Effector CD8-positive, alpha-beta T cell (primary cell): Measurements from ENCODE around the gene CPSF2.
"Not testable (repeated sequence)": the region's sequence is repeated elsewhere in the genome, so short reads cannot be mapped to it uniquely, and the experiment has no call there.

ENCODE experiments used
- DNase-seq: peaks from one replicate; lab custom pipeline; 2025; lab: John Stamatoyannopoulos, UW

Gene CPSF2

DNA sequence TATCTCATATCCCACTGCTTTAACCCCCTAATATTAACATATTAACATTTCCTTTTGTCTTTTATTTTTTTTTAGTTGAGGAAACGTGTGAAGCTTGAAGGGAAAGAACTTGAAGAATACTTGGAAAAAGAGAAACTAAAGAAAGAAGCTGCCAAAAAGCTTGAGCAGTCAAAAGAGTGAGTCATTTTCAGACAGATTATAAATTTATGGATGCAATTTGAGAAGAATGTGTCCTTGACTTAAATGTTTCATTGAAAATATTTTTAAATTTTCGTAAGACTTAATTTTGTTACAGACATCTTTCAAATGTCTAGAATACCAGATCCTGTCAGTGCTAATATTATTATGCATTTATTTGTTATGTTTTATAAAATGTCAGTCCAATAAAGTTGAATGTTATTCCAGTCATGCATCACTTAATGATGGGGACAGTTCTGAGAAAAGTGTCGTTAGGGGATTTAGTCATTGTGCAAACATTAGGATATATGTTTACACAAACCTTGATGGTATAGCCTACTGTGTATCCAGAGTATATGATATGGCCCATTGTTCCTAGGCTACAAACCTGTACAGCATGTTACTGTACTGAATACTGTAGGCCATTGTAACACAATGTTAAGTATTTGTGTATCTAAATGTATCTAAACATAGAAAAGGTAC, 32.6 kb downstream of the CPSF2 start:
- DNase-seq, result no peak

GRCh38 chr14:92160619-92161018, 38.9 kb downstream of the CPSF2 start:
- no peak for DNase-seq

- DNase-seq, result no peak
Measured at GRCh38 chr14:92161521-92161920, 39.8 kb downstream of the CPSF2 start.

DNA sequence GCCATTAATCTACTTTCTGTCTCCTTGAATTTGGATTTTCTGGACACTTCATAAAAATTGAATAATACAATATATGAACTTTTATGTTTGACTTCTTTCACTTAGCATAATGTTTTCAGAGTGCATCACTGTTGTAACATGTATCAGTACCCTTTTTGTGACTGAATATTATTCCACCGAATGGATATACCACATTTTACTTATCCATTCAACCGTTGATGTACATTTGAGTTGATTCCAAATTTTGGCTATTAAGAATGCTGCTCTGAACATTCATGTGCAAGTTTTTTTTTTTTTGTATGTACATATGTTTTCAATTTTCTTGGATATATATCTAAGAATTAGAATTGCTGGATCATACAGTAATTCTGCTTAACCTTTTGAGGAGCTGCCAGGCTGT, 43.2 kb downstream of the CPSF2 start:
- no peak for DNase-seq

DNA sequence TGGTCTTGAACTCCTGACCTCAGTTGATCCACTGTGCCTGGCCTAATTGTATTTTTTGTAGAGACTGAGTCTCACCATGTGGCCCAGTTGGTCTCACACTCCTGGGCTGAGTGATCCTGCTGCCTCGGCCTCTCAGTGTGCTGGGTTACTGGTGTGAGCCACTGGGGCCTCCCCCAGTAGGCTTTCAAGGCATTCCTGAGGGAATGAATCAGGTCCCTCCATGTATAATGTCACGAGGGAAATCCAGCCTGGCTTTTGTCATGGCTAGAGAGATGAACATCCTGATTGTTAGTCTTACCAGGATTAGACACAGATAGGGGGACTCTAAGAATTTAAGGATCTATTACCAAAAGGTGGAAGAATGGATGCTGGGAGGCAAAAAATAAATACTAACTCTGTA, 51.9 kb downstream of the CPSF2 start:
- DNase-seq, result no peak

- no peak for DNase-seq
Measured at GRCh38 chr14:92175811-92176210, 54.0 kb downstream of the CPSF2 start.

DNA sequence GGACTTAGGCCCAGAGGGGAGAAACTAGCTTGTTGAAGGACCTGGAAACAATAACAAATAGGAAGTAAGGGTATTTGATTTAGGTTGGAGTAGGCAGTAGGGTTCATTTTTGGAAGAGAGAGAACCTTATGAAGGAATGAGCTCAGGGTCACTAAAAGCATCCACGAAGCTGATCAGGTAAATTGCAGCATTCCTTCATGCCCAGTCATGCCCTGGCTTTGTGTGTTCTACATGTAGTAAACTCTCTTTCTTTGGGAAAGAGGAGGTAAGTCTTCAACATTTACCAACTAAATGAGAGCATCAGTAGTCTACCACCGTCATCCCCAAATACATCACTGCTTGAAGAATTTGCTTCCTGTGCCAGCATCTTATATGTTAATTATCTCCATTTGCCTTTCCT, 54.7 kb downstream of the CPSF2 start:
- no peak for DNase-seq

GRCh38 chr14:92179178-92179577, 57.4 kb downstream of the CPSF2 start:
- DNase-seq, result not testable (repeated sequence)

DNA sequence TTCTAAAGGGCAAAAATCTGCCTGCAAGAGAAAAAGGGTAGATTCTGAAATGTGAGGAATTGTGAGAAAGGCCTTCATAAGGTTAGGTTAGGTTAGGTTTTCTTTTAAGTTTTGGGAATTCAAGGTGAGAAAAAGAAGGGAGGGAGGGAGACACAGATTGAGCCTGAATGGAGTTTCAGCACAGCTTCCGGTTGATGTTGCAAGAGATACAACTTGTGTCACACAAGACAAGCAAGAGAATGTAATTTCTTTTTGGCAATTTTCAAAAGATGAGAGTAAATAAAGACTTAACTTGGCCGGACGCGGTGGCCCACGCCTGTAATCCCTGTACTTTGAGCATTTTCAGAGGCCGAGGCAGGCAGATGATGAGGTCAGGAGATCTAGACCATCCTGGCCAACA, 63.8 kb downstream of the CPSF2 start:
- no peak for DNase-seq

DNA sequence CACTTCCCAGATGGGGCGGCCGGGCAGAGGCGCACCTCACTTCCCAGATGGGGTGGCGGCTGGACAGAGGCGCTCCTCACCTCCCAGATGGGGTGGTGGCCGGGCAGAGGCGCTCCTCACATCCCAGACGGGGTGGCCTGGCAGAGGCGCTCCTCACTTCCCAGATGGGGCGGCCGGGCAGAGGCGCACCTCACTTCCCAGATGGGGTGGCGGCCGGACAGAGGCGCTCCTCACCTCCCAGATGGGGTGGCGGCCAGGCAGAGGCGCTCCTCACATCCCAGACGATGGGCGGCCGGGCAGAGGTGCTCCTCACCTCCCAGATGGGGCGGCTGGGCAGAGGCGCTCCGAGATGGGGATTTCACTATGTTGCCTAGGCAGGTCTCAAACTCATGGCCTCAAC, 65.8 kb downstream of the CPSF2 start:
- DNase-seq, result not testable (repeated sequence)

- no peak for DNase-seq
Measured at GRCh38 chr14:92190768-92191167, 69.0 kb downstream of the CPSF2 start.

DNA sequence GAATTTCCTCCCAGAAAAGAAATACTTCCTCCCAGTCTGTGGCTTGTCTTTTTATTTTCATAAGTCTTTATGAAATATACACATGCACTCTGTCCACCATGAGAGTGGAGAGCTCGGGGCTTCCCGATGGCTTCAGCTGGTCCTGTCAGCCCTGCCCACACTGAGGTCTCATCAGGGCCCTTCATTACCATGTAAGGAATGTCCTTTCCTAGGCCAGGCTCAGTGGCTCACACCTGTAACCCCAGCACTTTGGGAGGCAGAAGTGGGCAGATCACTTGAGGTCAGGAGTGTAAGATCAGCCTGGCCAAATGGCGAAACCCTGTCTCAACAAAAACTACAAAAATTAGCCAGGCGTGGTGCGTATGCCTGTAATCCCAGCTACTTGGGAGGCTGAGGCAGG, 77.0 kb downstream of the CPSF2 start:
- DNase-seq, result no peak

DNA sequence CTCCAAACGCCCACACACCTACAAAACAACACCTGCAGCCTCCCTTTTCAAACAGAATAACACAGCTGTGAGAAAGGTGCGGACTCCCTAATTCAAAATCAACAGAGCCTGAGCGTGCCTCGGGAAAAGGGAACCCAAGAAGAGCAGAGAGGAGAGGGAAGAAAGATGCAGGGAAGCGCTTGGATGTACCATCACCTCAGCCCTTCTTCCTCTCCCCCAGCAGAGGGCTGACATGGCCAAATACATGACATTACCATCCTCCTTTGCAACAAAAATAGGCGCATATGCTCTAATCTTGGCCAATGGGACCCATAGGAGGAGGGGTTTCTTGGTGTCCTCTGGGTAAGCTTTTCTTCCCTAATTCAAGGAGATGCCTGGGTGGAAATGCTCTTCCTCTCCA, 78.0 kb downstream of the CPSF2 start:
- DNase-seq, result no peak

DNA sequence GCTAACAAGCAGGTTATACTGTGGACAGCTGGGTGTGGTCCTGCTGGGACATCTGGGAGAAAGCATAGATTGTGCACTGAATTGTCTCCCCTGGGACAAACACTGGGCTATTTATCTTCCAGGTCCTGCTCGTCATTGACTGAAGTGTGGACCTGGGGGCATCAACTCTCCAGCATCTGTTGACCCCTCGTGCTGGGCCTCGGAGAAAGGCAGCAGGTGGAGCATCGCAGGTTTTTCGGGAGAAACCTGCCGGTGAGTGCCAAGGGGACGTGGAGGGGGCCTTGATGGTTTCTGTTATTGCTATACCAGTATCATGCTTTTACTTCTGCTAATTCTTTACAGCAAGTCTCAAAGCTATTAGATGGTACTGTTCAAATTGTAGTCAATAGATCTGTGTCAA, 81.3 kb downstream of the CPSF2 start:
- no peak for DNase-seq

DNA sequence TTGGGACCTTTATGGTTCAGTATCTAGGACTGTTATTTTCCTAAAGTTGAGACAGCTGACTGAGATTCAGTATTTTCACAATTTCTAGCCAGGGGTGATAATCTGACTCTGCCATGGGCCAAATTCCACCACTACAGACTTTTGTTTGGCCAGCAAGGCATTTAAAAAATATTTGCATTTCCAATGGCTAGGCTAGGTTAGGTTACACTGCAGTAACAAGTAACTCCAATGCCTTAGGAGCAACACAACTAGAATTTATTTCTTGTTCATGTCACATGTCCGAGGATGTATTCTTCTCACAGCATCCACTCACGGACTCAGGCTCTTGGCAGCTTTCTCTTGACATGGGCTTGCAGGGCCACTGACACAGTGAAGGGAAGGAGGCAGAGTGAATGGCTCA, 83.0 kb downstream of the CPSF2 start:
- DNase-seq, result no peak

- DNase-seq, result no peak
Measured at GRCh38 chr14:92207012-92207927, 85.5 kb downstream of the CPSF2 start.

DNA sequence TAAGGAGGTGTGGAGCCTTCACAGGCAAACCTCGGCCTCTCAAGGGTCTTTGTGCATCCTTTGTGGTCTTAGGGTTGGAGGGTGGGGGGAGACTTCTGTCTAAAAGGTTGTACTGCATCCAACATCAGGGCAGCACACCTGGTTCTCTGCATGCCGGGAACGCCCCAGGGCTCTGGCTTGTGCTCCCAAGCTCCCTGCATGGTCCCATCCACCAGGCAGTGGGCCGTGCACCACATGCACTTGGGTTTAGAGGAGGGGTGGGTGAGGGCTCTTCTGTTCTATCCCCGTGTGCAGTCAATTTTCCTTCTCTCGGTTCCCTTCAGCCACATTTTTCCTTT, 86.1 kb downstream of the CPSF2 start:
- DNase-seq, result no peak

- DNase-seq, result no peak
Measured at GRCh38 chr14:92209141-92209540, 87.4 kb downstream of the CPSF2 start.

- not testable (repeated sequence) for DNase-seq
Measured at GRCh38 chr14:92213125-92213524, 91.4 kb downstream of the CPSF2 start.

- no peak for DNase-seq
Measured at GRCh38 chr14:92215579-92215978, 93.8 kb downstream of the CPSF2 start.

DNA sequence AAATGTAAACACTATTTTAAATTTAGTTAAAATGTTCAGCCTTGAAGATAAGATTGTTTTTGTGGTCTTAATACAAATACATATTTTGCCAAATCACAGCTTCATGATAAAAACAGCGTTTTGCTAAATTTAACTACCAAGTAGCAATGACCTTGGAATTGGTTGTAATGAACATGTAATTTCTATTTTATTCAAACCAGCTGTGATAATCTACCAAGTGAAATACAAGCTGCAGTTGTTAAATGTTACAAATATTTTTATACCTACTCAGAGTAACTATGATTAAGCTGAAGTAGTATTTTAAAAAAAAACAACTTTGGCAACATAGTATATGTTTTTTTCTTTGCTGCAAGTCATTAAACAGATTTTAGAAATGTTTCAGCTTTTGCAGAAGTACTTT, 96.2 kb downstream of the CPSF2 start:
- no peak for DNase-seq
